Panc1 (cell line): ENCODE measurements around the gene SEZ6L. TPM values are rescaled to one million over a fixed set of nuclear protein-coding genes. Genes with fewer than 3 reads are reported as not detected.

Experiments
- ATAC-seq: fragments of 200-7000 bp; cut with Tn5 transposase; 2 replicates; pipeline ENCODE4 v1.9.1; 2020; ENCODE audit warnings: mild to moderate bottlenecking, moderate library complexity
- BruUV-seq: library from RNA; stranded (reverse); fragments of 400-500 nt; replicated peaks from 2 replicates; lab custom pipeline; 2021; lab: Mats Ljungman, UMichigan
- CTCF ChIA-PET: fragments of 300-600 bp; sonication (Branson Sonifier 250); formaldehyde crosslinking; loops from one replicate; lab custom pipeline; 2022; ENCODE audit warnings: antibody characterized with exemption; lab: Charles Lee
- POLR2A ChIA-PET: fragments of 300-600 bp; sonication (Branson Sonifier 250); formaldehyde crosslinking; loops from one replicate; lab custom pipeline; 2022; ENCODE audit warnings: antibody characterized with exemption; lab: Charles Lee
- DNase-seq: peaks from one replicate; pipeline ENCODE4 v3.0.0-alpha.2; 2010; ENCODE audit warnings: low read depth, low spot score
- H3K27ac ChIP-seq: 2 replicates; pipeline ENCODE4 v1.5.1; 2011; ENCODE audit warnings: mild to moderate bottlenecking, low read length, inconsistent platforms
- H3K27me3 ChIP-seq: fragments of 200-500 bp; sonication (Bioruptor generic); 2 replicates; pipeline ENCODE4 v1.6.0; 2014; ENCODE audit warnings: low read length, inconsistent platforms; ENCODE audit not compliant: control insufficient read depth, insufficient read depth
- H3K36me3 ChIP-seq: fragments of 200-500 bp; sonication (Bioruptor generic); 2 replicates; pipeline ENCODE4 v1.5.1; 2014; ENCODE audit warnings: inconsistent platforms, mild to moderate bottlenecking, low read length, moderate library complexity; ENCODE audit not compliant: control insufficient read depth, insufficient read depth
- H3K4me1 ChIP-seq: 2 replicates; pipeline ENCODE4 v1.5.1; 2011; ENCODE audit warnings: inconsistent platforms, mild to moderate bottlenecking, low read length, moderate library complexity; ENCODE audit not compliant: control insufficient read depth, insufficient read depth
- H3K4me3 ChIP-seq, 2 experiments: 2 replicates each; pipeline ENCODE4 v1.5.1; 2011 to 2012; ENCODE audit warnings: low read depth in 2 of 2, low read length in 2 of 2, mild to moderate bottlenecking in 2 of 2, inconsistent platforms in 1 of 2, moderate library complexity in 1 of 2
- H3K9me3 ChIP-seq: fragments of 200-500 bp; sonication (Bioruptor generic); 2 replicates; pipeline ENCODE4 v1.5.1; 2014; ENCODE audit warnings: low read depth, mild to moderate bottlenecking, inconsistent platforms, low read length, moderate library complexity; ENCODE audit not compliant: control insufficient read depth, insufficient read depth
- POLR2AphosphoS5 ChIP-seq: IDR thresholded peaks from 2 replicates; pipeline ENCODE4 v1.6.1; 2012; ENCODE audit warnings: mild to moderate bottlenecking, low read depth, low read length, moderate library complexity
- SIN3A ChIP-seq: IDR thresholded peaks from 2 replicates; pipeline ENCODE4 v1.6.1; 2012; ENCODE audit warnings: low read depth, mild to moderate bottlenecking, low read length, moderate library complexity, borderline replicate concordance; ENCODE audit not compliant: insufficient read depth
- TCF7L2 ChIP-seq: IDR thresholded peaks from 2 replicates; pipeline ENCODE4 v1.6.1; 2011; ENCODE audit warnings: mild to moderate bottlenecking, low read depth, low read length, inconsistent platforms
- in situ Hi-C: cut with HindIII; loops from 2 replicates; pipeline ENCODE4 v1.10.0; 2016; ENCODE audit warnings: low sequenced_read_pairs, low pct_unique_long_range_greater_than_20kb
- intact Hi-C: fragments of 100-400 bp; cut with micrococcal nuclease; formaldehyde crosslinking; loops from one replicate; pipeline ENCODE4 v1.10.0; 2022; ENCODE audit not compliant: unreplicated experiment
- total RNA-seq: library from RNA; stranded (reverse); gene quantifications from one replicate; pipeline ENCODE4 v1.2.1, GENCODE V29; 2021; ENCODE audit not compliant: unreplicated experiment
- TF ChIP-seq, protein P1 (sequence below), 2 experiments: IDR thresholded peaks; 2 replicates each; pipeline ENCODE4 v1.6.1; 2011 to 2012; ENCODE audit warnings: low read depth in 2 of 2, control low read depth in 1 of 2, low read length in 1 of 2, mild to moderate bottlenecking in 1 of 2, moderate library complexity in 1 of 2; ENCODE audit not compliant: insufficient read depth in 1 of 2
- TF ChIP-seq, protein P2 (sequence below): fragments of 450-650 bp; IDR thresholded peaks from 2 replicates; pipeline ENCODE4 v1.5.1; 2017; ENCODE audit warnings: mild to moderate bottlenecking

The SEZ6L gene
- total RNA-seq, 1 experiment from 2014 or later = not detected

DNA sequence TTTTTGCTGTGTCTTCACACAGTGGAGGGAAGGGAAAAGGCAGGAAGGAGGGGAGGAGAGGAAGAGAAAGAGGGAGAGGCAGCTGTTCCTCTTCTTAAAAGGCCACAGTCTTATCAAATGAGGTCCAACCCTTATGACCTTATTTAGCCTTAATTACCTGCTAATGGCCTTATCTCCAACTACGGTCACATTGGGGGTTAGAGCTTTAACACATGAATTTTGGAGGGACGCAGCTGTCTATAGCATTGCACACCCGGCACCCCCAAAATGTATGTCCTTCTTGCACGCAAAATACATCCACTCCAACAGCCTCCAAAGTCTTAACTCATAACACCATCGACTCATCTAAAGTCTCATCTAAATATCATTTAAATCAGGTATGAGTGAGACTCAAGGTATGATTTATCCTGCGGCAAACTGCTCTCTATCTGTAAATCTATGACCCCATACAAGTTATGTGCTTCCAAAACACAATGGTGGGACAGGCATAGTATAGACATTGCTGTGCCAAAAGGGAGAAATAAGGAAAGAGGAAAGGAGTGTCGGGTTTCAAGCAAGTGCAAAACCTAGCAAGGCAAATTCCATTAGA lies 214.8 kb downstream of the SEZ6L start:
- no peak for TF ChIP-seq POLR2AphosphoS5
- TF ChIP-seq, protein P1, sequence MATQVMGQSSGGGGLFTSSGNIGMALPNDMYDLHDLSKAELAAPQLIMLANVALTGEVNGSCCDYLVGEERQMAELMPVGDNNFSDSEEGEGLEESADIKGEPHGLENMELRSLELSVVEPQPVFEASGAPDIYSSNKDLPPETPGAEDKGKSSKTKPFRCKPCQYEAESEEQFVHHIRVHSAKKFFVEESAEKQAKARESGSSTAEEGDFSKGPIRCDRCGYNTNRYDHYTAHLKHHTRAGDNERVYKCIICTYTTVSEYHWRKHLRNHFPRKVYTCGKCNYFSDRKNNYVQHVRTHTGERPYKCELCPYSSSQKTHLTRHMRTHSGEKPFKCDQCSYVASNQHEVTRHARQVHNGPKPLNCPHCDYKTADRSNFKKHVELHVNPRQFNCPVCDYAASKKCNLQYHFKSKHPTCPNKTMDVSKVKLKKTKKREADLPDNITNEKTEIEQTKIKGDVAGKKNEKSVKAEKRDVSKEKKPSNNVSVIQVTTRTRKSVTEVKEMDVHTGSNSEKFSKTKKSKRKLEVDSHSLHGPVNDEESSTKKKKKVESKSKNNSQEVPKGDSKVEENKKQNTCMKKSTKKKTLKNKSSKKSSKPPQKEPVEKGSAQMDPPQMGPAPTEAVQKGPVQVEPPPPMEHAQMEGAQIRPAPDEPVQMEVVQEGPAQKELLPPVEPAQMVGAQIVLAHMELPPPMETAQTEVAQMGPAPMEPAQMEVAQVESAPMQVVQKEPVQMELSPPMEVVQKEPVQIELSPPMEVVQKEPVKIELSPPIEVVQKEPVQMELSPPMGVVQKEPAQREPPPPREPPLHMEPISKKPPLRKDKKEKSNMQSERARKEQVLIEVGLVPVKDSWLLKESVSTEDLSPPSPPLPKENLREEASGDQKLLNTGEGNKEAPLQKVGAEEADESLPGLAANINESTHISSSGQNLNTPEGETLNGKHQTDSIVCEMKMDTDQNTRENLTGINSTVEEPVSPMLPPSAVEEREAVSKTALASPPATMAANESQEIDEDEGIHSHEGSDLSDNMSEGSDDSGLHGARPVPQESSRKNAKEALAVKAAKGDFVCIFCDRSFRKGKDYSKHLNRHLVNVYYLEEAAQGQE (IDR thresholded peaks at IDR 0.05; ENCODE audit: insufficient read depth in 1 of 2, low read depth in 2 of 2, low read length in 1 of 2) = no peak
- TF ChIP-seq, protein P2, sequence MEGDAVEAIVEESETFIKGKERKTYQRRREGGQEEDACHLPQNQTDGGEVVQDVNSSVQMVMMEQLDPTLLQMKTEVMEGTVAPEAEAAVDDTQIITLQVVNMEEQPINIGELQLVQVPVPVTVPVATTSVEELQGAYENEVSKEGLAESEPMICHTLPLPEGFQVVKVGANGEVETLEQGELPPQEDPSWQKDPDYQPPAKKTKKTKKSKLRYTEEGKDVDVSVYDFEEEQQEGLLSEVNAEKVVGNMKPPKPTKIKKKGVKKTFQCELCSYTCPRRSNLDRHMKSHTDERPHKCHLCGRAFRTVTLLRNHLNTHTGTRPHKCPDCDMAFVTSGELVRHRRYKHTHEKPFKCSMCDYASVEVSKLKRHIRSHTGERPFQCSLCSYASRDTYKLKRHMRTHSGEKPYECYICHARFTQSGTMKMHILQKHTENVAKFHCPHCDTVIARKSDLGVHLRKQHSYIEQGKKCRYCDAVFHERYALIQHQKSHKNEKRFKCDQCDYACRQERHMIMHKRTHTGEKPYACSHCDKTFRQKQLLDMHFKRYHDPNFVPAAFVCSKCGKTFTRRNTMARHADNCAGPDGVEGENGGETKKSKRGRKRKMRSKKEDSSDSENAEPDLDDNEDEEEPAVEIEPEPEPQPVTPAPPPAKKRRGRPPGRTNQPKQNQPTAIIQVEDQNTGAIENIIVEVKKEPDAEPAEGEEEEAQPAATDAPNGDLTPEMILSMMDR = no peak
- no peak for TF ChIP-seq SIN3A
- no peak for TF ChIP-seq TCF7L2
- in situ Hi-C loops = no loop called here
- Histone ChIP-seq H3K4me1 (no peaks in the 10 kb centered on the region), H3K36me3 (no peaks in the 10 kb centered on the region), H3K4me3 (no peak overlapping the region), H3K27me3 (peaks cover 8% of the 10 kb centered on the region; the same call in 1 of the 2 replicates), H3K9me3 (no peaks in the 10 kb centered on the region), H3K27ac (no peak overlapping the region)
- no peak for DNase-seq
- CTCF ChIA-PET = interaction anchor here (1.5 kb wide), 1 partner anchor 17 kb away, joined by 4 read pairs; no protein-coding TSS in a partner anchor
- ATAC-seq = no peak
- intact Hi-C loops = no loop called here
- BruUV-seq = no TSS peak
- POLR2A ChIA-PET = no interaction called here

DNA sequence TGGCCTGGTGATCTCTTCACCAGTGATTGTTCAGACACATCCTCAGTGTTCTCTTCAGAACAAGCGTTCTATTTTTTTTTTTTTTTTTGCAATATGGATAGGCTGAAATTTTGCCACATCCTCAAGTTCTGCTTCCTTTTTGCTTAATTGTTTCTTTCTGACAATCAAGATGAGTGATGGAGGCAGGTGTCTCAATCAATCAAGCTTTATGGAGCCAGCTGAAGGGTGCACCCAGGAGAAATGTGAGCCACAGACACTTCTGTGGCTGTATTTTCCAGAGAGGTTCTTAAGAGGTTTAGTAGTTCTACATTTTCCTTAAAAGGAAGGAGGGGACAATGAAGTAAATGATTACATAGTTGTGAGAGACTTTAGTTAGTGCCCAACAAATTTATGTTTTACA lies 215.9 kb downstream of the SEZ6L start:
- Histone ChIP-seq H3K27ac (no peak overlapping the region), H3K4me1 (no peaks in the 10 kb centered on the region), H3K27me3 (peaks cover 8% of the 10 kb centered on the region; the same call in 1 of the 2 replicates), H3K4me3 (no peak overlapping the region), H3K36me3 (no peaks in the 10 kb centered on the region), H3K9me3 (no peaks in the 10 kb centered on the region)
- TF ChIP-seq, protein P2 = no peak
- TF ChIP-seq POLR2AphosphoS5 (no peak), SIN3A (no peak), TCF7L2 (no peak)
- TF ChIP-seq, protein P1 (IDR thresholded peaks at IDR 0.05; ENCODE audit: insufficient read depth in 1 of 2, low read depth in 2 of 2, low read length in 1 of 2) = no peak
- ATAC-seq (no peak), DNase-seq (no peak)
- CTCF ChIA-PET = no interaction called here
- intact Hi-C loops = no loop called here
- POLR2A ChIA-PET = no interaction called here
- in situ Hi-C loops = no loop called here
- no TSS peak for BruUV-seq
